ENCODE measurements around the gene TTC33.
"Not testable (repeated sequence)": the region's sequence is repeated elsewhere in the genome, so short reads cannot be mapped to it uniquely, and the experiment has no call there.

TTC33 gene

DNA sequence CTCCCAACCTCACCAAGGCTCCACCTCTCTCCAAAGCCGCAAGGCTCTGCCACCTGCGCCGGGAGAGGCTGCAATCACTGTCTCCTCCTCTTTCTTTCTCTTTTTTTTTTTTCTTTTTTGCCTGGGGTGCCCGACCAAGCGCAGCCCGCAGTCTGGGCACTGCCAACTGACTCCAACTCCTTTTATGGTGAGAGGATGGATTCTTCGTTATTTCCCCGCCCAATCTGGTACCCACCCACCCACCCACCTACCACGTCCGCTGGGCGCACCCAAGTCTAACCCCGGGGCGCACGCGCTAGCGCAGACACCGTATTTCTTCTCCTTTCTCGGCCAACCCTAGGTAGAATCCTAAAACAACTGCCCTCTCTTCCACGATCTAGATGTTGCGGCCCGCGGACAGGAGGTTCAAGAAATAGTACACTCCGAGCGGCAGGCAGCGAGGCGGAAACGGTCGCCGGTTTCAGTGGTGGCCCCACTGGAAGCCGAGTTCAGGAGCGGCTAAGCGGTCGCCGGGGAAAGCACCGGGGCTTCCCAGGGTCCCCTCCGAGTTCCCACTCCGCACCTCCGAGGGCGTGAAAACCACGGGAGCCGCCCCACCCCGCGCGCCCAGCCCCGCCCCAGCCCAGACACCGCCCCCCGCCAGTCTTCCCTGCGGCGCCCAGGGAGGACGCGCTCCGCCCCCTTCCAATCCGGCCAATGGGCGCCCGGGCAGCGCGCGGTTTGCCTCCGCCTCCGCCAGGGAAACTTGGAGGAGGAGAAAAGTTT is 76.4 kb downstream of the TTC33 start:
- DNase-seq = peak; percentile 61

DNA sequence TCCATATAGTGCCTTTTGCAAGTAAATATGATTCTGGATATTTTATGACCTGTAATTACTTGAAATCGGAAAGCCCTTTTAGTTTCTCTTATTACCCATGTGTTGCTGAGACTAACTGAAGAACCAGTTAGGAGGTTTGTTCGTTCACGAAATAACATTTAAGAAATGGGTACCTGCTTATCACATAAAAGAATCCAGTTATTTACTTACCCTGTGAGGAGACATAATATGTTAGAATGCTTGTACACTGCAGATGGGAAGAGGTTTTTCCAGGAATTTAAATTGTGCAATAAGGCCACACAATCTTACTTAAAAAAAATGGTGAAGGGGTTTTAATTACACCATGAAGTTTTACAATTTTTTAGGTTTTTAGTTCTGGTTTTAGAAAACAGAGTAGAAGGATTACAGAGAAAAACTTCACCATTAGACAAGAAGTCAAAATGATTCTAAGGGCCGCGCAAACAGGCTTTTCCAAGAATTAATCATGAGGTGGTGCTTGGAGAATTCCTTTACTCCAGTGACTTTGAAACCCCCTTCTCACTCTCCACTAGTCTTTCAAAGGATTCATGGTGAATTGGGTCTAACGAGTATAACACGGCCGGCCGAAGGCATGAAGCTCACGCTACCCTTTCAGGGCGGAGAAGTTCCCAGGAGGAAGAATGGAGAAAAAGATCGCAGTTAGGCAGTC is 77.2 kb downstream of the TTC33 start:
- no peak for DNase-seq

DNA sequence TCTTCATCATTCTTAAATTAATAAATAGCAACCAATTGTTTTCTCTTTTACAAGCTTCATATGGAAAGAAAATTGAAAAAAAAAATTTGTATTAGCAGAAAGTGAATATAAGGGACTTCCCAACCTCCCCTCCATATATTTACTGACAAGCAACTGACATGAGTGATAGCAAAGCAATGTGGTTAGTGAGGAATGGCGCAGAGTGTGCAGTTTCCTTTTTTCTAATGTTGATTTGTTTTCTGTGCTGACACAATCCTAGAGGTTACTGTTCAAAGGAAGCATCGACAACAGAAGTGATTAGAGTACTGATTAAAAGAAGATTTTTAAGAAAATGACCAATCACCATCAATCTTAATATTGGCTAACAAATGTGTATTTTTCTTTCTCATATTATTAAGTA is 77.7 kb downstream of the TTC33 start:
- no peak for DNase-seq

DNA sequence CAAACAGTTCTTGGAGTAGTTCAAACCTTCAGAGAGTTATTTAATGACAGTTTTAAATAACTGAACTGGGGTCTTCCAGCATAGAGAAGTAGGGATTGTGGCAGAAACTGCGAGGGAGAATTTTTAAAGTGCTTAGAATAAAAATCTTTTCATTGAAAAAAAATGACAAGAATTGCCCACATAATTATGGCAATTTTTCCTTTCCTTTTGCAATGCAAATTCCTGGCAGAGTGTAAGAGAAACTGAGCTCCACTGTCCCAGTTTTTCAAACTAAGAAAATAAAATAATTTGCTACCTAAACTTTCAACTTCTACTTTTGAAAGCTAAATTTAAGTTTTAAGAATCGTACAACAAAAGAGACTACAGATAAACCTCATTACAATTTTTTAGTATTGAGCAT is 78.3 kb downstream of the TTC33 start:
- no peak for DNase-seq

DNA sequence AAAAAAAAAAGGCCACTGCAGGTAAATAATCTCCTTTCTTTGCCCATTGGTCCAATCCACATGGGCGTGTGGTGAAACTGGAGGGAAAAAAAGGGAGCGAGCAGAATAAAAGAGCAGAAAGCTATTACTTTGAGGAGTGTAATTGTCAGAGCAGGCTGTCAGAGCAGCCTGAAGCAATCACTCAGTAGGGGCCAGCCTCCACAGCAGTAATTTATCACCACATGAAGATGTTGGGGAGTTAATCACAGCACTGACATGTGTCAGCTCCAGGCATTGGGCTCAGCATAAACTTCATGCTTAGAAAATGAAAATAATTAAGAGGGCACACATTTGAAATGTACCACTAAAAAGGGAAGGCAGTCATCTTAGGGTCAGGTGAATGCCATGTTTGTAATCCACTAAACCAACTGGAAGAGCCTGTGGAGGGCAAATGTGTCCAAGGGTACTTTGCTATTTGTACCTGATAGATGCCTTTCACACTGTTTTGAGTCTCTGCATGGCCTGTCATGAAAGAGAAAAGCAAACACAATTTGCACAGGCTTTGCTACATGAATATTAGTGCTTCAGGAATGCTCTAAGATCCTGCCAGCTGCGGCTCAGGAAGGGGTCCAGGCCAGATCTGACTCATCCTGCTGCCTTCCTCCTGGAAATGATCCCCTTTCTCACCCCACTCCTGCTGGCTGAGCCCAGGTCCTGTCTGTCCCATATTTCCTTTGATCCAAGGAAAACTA is 79.0 kb downstream of the TTC33 start:
- no peak for DNase-seq

DNA sequence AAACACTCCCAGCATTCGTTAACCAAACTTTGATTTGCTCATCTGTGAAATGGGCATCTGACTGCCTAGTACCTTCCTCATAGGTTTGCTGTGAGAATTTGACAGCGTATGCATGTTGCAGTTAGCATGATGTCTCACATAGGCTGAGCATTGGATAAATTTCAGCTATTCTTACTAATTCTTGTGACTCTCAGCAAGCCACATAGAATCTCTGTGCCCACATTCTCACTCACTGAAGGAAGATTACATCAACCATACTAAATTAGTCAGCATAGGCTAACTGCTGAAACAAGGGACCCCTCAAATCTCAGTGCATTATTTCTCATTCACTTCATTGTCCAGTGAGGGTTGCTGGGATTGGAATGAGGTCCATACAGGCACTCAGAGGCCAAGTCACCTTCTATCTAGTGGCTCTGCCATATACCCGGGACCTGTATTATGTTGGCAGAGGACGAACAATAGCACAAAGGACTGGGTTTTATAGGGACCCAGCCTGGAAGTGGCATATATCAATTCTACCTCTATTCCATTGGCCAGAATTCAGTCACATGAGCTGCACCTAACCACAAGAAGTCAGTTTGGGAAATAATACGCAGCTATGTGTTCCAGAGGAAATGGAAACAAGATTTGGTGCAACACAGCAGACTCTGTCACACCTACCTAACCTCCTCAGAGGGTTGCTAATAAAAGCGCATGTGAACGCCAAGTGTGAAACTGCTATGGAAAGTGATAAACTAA is 80.2 kb downstream of the TTC33 start:
- no peak for DNase-seq

DNA sequence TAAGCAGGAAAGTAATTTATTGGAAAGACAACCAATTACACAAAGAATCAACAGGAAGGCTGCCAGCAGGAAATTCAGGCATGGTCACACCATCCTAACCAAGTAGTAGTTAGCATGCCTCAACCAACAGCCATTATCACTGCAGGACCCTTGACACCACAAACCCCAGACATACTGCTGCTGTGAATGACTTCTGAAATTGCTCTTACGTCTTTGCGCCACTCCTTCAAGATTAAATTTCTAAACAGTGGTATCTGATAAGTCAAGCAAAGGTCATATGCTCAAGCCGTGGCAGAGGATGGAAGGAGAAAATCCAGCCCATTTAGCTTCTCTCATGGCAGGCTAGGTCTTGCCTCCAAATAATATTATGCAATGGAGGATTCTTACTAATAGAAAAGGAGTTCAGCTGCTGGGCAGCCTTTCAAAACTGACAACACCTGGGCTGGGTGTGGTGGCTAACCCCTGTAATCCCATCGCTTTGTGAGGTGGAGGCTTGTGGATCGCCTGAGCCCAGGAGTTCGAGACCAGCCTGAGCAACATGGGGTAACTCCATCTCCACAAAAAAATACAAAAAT is 81.0 kb downstream of the TTC33 start:
- DNase-seq = no peak

DNA sequence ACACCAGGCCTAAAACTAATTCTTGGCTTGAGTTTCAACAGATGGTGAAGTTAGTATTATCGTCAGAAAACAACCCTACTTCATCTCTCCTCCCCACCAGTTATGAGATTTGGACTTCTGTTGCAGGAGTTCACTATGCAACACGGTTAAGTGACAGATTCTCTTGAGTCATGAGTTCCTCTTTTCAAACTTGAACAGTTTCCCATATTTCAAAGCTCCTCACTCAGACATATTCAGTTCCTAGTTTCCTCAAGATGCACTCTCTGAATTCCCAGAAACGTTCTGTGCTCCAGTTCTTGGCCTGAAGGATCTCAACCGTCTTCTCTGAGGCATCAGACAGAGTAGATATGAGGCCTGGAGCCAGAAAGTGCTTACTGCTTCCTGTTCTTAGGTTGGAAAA is 83.3 kb downstream of the TTC33 start:
- DNase-seq = no peak

DNA sequence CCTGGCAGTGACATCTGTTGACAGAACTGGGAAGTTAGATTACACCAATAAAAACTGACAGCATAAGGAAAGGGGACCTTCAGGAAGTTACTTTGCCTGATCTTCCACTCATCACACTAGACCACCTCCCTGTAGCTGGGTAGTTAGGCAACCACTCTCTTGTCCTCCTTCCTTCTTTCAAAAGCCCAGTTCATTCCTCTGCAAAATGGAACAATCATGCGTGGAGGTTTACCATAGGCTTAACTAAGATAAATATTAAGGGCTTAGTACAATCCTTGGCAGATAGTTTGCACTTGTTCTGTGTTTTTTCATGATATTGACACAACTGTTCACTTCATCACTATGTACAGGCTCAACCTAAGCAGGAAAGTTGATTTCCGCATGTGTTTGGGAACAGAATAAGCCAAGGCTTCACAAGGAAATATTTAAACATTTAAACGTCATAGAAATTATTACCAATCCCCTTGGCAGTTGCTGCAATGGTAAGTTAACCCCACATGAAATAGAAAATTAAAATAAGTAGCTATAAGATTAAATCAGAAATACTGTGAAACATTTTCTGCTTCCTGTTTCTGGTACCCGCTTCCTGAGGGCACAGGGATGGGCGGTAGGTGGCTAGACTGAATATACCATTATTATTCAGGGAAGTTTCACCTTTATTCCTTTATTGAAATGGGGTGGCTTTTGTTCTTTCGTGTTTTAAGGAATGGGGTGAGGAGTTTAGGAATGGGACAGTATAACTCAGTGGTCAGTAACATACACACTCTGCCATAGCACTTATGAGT is 86.0 kb downstream of the TTC33 start:
- DNase-seq = no peak

DNA sequence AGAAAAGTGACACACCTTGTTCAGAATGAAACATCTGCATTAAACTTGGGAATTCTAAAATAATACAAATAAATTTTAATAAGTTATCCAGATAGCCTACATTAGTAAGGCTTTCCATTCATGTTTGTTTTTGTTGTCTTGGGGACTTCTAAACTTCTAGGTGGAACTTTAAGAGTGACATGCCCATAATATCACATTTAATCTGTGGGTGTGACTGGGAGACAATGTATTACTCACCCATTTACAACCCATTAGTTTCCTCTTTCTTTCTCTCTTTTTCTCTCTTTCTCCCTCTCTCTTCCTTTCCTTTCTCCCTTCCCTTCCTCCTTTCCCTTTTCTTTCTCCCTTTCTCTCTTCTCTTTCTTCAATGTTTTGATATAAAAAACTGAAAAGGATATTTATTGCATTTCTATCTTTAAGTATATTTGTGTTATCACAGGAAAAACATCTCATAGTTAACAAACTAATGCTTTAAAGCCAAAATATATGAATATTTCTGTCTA is 88.5 kb downstream of the TTC33 start:
- DNase-seq = no peak

DNA sequence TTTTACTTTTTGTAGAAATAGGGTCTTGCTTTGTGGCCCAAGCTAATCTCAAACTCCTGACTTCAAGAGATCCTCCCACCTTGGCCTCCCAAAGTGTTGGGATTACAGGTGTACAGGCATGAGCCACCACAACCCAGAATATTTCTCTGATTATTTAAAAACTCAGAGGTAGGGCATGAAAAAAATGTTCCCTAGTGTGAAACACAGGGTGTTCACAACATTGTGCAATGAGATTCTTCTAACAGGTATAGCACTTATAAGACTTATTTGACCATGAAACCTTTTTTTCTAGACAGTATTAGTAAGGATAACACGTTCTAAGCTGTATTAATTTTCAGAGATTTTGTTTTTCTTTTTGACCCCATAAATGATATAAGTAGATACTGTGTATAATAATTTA is 89.1 kb downstream of the TTC33 start:
- no peak for DNase-seq

DNA sequence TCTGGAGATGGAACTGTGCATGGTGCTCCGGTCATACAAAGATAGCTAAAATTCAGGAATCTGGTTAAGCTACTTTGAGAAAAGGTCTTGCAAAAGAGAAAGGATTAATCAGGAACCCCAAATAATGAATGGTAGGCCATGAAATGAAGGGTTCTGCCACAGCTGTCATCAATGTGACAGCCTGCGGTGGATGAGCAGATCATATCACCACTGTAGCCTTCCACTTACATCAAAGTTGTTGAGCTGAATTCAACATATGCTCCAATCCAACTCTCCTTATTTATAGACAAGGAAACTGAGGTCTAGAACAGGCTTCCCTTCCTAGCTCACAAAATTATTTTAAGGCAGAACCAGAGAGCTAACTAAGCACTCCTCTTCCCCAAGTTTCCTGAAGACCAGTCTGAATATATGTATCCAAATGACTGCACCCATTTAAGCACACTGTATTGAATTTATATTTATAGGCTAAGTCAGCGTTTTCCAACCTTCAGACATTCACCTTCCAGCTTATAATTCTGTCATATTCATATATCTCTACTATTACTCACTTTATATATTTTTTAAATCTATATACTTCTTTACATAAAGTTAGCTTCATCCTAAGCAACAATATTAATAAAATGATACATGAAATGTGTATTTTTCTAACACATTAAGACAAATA is 90.0 kb downstream of the TTC33 start:
- no peak for DNase-seq

DNA sequence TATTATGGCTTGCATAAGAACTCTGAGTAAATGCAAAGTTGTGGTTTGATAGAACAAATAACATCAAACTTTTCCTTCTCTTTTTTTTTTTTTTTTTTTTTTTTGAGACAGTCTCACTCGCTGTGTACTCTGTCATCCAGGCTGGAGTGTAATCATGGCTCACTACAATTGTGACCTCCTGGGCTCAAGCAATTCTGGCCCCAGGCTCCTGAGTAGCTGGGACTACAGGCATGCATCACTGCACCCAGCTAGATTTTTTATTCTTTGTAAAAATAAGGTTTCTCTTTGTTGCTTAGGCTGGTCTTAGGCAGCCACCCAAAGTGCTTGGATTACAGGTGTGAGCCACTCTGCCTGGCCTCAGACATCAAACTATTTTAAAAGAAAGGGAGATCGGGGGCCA is 95.0 kb downstream of the TTC33 start:
- DNase-seq = no peak

DNA sequence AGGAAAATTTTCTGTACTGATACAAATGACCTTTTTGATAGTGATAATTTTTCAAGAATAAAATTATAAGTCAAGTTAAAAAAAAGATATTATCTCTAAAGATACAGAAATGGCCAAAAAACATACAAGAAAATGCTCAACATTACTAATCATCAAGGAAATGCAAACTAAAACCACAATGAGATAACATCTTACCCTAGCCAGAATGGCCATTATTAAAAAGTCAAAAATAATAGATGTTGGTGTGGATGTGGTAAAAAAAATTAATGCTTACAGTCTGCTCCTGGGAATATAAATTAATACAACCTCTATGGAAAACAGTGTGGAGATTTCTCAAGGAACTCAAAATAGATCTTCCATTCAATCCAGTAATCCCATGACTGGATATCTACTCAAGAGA is 99.0 kb downstream of the TTC33 start:
- no peak for DNase-seq

DNA sequence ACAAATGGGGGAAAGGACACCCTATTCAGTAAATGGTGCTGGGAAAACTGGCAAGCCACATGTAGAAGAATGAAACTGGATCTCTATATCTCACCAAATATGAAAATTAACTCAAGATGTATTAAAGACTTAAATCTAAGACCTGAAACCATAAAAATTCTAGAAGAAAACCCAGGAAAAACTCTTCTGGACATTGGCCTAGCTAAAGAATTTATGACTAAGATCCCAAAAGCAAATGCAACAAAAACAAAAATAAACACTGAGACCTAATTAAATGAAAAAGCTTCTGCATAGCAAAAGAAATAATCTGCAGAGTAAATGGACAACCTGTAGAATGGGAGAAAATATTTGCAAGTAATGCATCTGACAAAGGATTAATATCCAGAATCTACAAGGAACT is 99.7 kb downstream of the TTC33 start:
- DNase-seq = not testable (repeated sequence)

DNA sequence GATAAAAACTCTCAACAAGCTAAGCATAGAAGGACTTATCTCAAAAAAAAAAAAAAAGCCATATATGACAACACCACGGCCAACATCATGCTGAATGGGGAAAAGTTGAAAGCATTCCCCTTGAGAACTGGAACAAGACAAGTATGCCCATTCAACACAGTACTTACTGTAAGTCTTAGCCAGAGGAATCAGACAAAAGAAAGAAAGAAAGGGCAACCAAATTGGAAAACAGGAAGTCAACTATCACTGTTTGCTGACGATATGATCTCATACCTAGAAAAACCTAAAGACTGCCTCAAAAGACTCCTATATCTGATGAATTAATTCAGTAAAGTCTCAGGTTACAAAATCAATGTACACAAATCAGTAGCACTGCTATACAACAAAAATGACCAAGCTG is 100.6 kb downstream of the TTC33 start:
- DNase-seq = no peak

DNA sequence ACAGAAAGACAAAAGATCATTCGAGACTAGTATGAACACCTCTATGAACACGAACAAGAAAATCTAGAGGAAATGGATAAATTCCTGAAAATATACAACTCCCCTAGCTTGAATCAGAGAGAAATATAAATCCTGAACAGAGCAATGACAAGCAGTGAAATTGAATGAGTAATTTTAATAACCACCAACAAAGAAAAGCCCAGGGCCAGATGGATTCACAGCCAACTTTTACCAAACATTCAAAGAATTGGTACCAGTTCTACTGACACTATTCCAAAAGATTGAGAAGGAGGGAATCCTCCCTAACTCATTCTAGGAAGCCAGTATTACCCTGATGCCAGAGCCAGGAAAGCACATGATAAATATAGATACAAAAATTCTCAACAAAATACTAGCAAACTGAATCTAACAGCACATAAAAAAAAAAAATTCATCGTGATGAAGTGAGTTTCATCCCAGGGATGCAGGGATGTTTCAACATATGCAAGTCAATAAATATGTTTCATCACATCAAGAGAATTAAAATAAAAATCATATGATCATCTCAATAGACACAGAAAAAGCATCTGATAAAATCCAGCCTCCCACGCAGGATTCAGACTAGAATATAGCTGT is 101.3 kb downstream of the TTC33 start:
- no peak for DNase-seq

DNA sequence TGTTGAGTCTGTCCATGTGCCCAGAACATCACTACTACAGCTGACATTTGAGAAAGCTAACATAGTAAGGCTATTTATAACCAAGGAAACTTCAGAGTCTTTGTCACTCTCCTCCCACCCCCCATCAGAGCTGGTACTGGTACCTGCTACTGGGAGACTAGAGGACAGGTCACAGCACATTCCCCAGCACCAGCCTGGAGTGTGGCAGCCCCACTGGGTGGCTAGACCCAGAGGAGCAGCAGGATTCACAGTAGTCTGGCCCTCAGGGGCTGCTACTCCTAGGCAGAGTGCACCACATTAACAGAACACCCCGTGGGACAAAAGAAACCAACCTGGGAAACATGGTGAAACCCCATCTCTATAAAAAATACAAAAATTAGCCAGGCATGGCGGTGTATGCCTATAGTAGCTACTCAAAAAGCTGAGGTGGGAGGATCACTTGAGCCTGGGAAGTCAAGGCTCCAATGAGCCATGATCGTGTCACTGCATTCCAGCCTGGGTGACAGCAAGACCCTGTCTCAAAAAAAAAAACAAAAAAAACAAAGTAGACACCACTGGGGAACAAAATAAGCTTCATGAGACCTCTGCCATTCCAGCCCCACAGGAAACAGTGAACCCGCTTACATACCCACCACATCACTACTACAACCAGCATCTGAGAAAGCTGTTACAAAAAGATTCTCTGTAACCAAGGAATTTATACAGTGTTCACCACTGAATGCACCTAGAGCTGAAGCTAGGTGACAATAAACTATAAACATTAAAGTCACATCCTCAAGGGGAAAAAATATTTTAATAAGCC is 102.3 kb downstream of the TTC33 start:
- DNase-seq = no peak

DNA sequence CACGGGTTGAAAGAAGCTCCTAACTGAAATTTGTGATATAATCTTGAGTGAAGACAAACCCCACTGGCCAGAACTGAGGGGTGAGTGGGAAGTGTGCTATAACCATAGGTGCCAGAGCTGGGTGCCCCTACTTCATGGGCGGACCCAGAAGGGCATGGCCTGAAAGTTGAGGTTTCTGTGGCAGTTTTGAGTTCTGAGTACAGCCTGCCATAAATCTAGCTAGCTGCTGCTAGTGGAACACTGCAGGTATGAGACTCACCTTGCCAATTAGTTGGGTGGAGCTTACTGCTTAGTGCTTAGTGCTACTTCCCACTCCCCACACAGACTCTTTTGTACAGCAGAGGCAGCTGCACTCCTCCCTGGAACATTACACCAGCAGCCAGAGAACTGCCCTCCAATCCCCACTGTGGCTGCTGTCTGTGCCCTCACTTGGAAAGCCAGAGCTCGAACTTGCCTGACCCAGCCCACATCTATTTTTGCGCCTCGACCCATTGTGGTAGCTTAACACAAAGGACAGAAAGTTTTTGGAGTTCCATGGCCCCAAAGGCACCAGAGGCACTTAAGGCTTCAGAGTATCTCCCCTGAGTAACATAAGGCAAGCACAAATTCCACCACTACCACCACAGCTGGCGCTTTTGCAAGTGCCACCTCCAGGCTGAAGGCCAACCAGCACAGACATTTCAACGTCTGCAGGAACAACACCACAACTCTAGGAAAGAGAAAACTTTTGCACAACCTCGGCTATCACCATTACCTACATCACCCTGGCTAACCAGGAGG is 103.1 kb downstream of the TTC33 start:
- no peak for DNase-seq
